ENCODE results near the gene TMEM235.

TMEM235 gene

DNA sequence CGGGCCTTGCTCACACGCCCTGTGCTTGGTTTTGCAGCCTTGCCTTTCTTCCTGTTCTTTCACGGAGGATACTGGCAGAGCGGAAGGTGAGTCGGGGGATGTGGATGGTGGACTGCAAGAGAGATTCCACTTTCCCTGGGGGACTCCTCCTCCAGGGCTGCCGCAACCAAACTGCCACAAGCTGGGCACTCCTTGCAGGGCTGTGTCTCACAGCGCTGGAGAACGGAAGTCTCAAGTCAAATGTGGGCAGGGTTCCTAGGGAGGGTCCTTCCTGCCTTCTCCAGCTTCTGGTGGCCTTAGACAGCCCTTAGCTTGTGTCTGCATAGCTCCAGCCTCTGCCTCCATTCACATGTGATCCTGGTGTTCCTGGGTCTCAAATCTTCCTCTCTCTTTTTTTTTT lies 28.8 kb upstream of the TMEM235 start:
- Histone ChIP-seq H3K27ac (no peak overlapping the region), H3K27me3 (replicated peaks) (no peaks in the 10 kb centered on the region), H3K36me3 (replicated peaks) (peaks cover 8% of the 10 kb centered on the region), H3K4me3 (ENCODE audit: low read depth, low read length) (no peak overlapping the region)
- in situ Hi-C loops (cut with HindIII; ENCODE audit: low pct_ligation_motif_present, low sequenced_read_pairs): no loop called here
- no peak for DNase-seq
- TF ChIP-seq, protein P1, sequence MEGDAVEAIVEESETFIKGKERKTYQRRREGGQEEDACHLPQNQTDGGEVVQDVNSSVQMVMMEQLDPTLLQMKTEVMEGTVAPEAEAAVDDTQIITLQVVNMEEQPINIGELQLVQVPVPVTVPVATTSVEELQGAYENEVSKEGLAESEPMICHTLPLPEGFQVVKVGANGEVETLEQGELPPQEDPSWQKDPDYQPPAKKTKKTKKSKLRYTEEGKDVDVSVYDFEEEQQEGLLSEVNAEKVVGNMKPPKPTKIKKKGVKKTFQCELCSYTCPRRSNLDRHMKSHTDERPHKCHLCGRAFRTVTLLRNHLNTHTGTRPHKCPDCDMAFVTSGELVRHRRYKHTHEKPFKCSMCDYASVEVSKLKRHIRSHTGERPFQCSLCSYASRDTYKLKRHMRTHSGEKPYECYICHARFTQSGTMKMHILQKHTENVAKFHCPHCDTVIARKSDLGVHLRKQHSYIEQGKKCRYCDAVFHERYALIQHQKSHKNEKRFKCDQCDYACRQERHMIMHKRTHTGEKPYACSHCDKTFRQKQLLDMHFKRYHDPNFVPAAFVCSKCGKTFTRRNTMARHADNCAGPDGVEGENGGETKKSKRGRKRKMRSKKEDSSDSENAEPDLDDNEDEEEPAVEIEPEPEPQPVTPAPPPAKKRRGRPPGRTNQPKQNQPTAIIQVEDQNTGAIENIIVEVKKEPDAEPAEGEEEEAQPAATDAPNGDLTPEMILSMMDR (IDR thresholded peaks at IDR 0.05; ENCODE audit: low read depth, low read length, missing control alignments): no peak

- in situ Hi-C loops (cut with HindIII; ENCODE audit: low pct_ligation_motif_present, low sequenced_read_pairs): no loop called here
- Histone ChIP-seq H3K27ac (no peak overlapping the region), H3K4me3 (ENCODE audit: low read depth, low read length) (no peak overlapping the region), H3K27me3 (replicated peaks) (no peaks in the 10 kb centered on the region), H3K36me3 (replicated peaks) (peaks cover 5% of the 10 kb centered on the region)
- TF ChIP-seq, protein P1 (IDR thresholded peaks at IDR 0.05; ENCODE audit: low read depth, low read length, missing control alignments): no peak
- DNase-seq: no peak
Measured at GRCh38 chr17:78204387-78205123, 26.9 kb upstream of the TMEM235 start.

- TF ChIP-seq, protein P1 (IDR thresholded peaks at IDR 0.05; ENCODE audit: low read depth, low read length, missing control alignments): no peak
- H3K36me3 ChIP-seq (replicated peaks): peaks cover 5% of the 10 kb centered on the region
- in situ Hi-C loops (cut with HindIII; ENCODE audit: low pct_ligation_motif_present, low sequenced_read_pairs): no loop called here
Measured at GRCh38 chr17:78205124-78205775, 26.2 kb upstream of the TMEM235 start.

DNA sequence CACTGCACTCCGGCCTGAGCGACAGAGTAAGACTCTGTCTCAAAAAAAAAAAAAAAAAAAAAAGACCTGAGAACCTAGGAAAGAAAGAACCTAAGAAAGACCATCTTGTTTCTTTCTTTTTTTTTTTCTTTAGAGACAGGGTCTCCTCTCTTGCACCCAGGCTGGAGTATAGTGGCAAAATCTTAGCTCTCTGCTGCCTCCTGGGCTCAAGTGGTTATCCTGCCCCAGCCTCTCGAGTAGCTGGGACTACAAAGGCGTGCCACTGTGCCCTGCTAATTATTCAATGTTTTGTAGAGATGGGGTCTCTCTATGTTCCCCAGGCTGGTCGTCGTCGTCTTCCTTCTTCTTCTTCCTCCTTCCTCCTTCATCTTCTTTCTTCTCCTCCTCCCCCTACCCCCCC lies 25.1 kb upstream of the TMEM235 start:
- TF ChIP-seq, protein P1 (IDR thresholded peaks at IDR 0.05; ENCODE audit: low read depth, low read length, missing control alignments): peak; percentile 24
- H3K27ac ChIP-seq: no peak overlapping the region
- in situ Hi-C loops (cut with HindIII; ENCODE audit: low pct_ligation_motif_present, low sequenced_read_pairs): no loop called here
- H3K27me3 ChIP-seq (replicated peaks): no peaks in the 10 kb centered on the region
- no peak overlapping the region for H3K4me3 ChIP-seq (ENCODE audit: low read depth, low read length)
- peaks cover 5% of the 10 kb centered on the region for H3K36me3 ChIP-seq (replicated peaks)
- DNase-seq: no peak

More at GRCh38 chr17:78205124-78205775, 26.2 kb upstream of the TMEM235 start:
- Histone ChIP-seq H3K27me3 (replicated peaks) (no peaks in the 10 kb centered on the region), H3K27ac (no peak overlapping the region), H3K4me3 (ENCODE audit: low read depth, low read length) (no peak overlapping the region)
- DNase-seq: no peak

- TF ChIP-seq, protein P1 (IDR thresholded peaks at IDR 0.05; ENCODE audit: low read depth, low read length, missing control alignments): no peak
- H3K27me3 ChIP-seq (replicated peaks): no peaks in the 10 kb centered on the region
Measured at GRCh38 chr17:78208486-78208885, 22.9 kb upstream of the TMEM235 start.

More at GRCh38 chr17:78208486-78208885, 22.9 kb upstream of the TMEM235 start:
- Histone ChIP-seq H3K36me3 (replicated peaks) (peaks cover 5% of the 10 kb centered on the region), H3K4me3 (ENCODE audit: low read depth, low read length) (no peak overlapping the region), H3K27ac (no peak overlapping the region)
- in situ Hi-C loops (cut with HindIII; ENCODE audit: low pct_ligation_motif_present, low sequenced_read_pairs): no loop called here
- no peak for DNase-seq

All from brain microvascular endothelial cell (primary cell).